GM20000 (cell line): ENCODE measurements around the gene SZRD1.
A peak's percentile ranks its signal among the peaks of the same experiment; 100 is the strongest.

ENCODE experiments used
- DNase-seq: peaks from one replicate; pipeline ENCODE4 v3.0.0; 2012; ENCODE audit warnings: low spot score
- CTCF ChIP-seq: IDR thresholded peaks from 2 replicates; pipeline ENCODE4 v1.5.1; 2012; ENCODE audit warnings: mild to moderate bottlenecking, control low read depth; ENCODE audit errors: extremely low read depth, missing control alignments

Gene SZRD1

GRCh38 chr1:16366722-16367257 lies at the start of gene SZRD1:
SZRD1 (plus strand) TSS chr1:16367242; CDS start chr1:16367258, 16 bp downstream.
- DNase-seq, result peak; percentile 90
- no peak for TF ChIP-seq CTCF

GRCh38 chr1:16318555-16318954 lies 48.5 kb upstream of the SZRD1 start:
- no peak for DNase-seq
- TF ChIP-seq CTCF, result no peak

- no peak for DNase-seq
- TF ChIP-seq CTCF, result no peak
These were observed 45.7 kb upstream of the SZRD1 start for GRCh38 chr1:16321176-16321867.

- no peak for TF ChIP-seq CTCF
- no peak for DNase-seq
These were observed 42.6 kb upstream of the SZRD1 start for GRCh38 chr1:16324456-16324890.

GRCh38 chr1:16326833-16327404 lies 40.1 kb upstream of the SZRD1 start:
- DNase-seq, result no peak
- no peak for TF ChIP-seq CTCF

GRCh38 chr1:16334655-16335340 lies 32.2 kb upstream of the SZRD1 start:
- no peak for DNase-seq
- TF ChIP-seq CTCF, result no peak

GRCh38 chr1:16338961-16339360 lies 28.1 kb upstream of the SZRD1 start:
- DNase-seq, result no peak
- TF ChIP-seq CTCF, result no peak
